ENCODE results near the gene MED20. TPM values are rescaled to one million over a fixed set of nuclear protein-coding genes. Genes with fewer than 3 reads are reported as not detected.
A peak's percentile ranks its signal among the peaks of the same experiment; 100 is the strongest.

Gene MED20
- total RNA-seq, 1 experiment from 2014 or later: 31.8 TPM

DNA sequence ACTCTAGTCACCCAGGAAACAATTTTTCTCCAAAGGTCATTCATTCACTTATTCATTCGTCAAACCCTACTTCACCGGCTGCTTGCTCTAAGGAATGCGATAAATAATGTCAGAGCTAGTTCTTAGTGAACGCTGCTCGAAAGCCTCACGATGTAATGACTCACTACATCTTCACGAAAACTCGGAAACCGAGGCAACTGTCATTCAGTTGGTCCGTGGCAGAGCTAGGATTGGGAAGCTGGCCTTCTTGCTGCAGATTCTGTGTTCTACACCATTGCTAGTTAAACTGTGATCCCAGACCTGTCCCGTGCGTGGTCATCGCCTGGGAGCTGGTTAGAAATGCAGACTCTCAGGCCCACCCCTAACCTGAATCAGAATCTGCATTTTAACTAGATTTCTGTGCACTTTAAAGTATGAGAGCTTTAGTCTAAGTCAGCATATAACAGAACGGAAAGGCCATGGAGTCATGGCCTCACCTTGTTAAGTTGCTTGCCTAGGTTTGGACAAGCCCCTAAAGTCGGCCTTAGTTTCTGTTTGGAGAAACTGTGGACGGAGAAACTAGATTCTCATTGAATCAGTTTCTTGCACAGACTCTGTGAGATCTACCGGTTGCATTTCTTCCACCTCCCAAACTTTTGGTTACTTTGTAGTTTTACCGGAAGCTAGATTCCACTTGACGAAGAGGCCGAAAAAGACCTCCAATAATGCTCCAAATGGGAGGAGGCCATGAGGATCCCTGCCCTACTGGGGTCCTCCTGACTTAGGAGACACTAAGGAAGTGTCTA, 21.3 kb upstream of the MED20 start:
- H3K27ac ChIP-seq (ENCODE audit: low read depth, low read length, poor library complexity, severe bottlenecking): peak overlapping the region; percentile 56
- H3K9me3 ChIP-seq (ENCODE audit: low read depth, low read length, poor library complexity, severe bottlenecking): no peaks in the 10 kb centered on the region
- DNase-seq (ENCODE audit: low spot score): no peak
- TF ChIP-seq EZH2 (IDR thresholded peaks at IDR 0.05; ENCODE audit: borderline replicate concordance, low read depth, low read length, poor library complexity, severe bottlenecking): no peak
- TF ChIP-seq, protein P1, sequence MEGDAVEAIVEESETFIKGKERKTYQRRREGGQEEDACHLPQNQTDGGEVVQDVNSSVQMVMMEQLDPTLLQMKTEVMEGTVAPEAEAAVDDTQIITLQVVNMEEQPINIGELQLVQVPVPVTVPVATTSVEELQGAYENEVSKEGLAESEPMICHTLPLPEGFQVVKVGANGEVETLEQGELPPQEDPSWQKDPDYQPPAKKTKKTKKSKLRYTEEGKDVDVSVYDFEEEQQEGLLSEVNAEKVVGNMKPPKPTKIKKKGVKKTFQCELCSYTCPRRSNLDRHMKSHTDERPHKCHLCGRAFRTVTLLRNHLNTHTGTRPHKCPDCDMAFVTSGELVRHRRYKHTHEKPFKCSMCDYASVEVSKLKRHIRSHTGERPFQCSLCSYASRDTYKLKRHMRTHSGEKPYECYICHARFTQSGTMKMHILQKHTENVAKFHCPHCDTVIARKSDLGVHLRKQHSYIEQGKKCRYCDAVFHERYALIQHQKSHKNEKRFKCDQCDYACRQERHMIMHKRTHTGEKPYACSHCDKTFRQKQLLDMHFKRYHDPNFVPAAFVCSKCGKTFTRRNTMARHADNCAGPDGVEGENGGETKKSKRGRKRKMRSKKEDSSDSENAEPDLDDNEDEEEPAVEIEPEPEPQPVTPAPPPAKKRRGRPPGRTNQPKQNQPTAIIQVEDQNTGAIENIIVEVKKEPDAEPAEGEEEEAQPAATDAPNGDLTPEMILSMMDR (conservative IDR thresholded peaks at IDR 0.05; ENCODE audit: low read depth, low read length): no peak
- peaks cover 27% of the 10 kb centered on the region for H3K4me1 ChIP-seq (ENCODE audit: insufficient read depth, low read length, poor library complexity, severe bottlenecking)
- peak overlapping the region; percentile 74 for H3K4me3 ChIP-seq (ENCODE audit: low read depth, low read length, poor library complexity, severe bottlenecking)
- intact Hi-C loops (cut with micrococcal nuclease; ENCODE audit: unreplicated experiment): loop anchor here (5.0 kb wide), 1 partner anchor 225 kb away; no protein-coding TSS in a partner anchor
- H3K27me3 ChIP-seq (replicated peaks; ENCODE audit: insufficient read depth, low read depth, low read length, poor library complexity): no peaks in the 10 kb centered on the region
- H3K36me3 ChIP-seq (ENCODE audit: insufficient read depth, low read length, poor library complexity, severe bottlenecking): no peaks in the 10 kb centered on the region
- no TSS peak for BruUV-seq (replicated peaks)
- POLR2A ChIA-PET (ENCODE audit: low non-redundant PET): no interaction called here
- CTCF ChIA-PET: interaction anchor here (0.5 to 1.0 kb wide), 3 partner anchors 21 to 108 kb away, joined by 3 to 5 read pairs (median 5); partner anchors contain the start of genes BYSL, MED20 and TAF8

DNA sequence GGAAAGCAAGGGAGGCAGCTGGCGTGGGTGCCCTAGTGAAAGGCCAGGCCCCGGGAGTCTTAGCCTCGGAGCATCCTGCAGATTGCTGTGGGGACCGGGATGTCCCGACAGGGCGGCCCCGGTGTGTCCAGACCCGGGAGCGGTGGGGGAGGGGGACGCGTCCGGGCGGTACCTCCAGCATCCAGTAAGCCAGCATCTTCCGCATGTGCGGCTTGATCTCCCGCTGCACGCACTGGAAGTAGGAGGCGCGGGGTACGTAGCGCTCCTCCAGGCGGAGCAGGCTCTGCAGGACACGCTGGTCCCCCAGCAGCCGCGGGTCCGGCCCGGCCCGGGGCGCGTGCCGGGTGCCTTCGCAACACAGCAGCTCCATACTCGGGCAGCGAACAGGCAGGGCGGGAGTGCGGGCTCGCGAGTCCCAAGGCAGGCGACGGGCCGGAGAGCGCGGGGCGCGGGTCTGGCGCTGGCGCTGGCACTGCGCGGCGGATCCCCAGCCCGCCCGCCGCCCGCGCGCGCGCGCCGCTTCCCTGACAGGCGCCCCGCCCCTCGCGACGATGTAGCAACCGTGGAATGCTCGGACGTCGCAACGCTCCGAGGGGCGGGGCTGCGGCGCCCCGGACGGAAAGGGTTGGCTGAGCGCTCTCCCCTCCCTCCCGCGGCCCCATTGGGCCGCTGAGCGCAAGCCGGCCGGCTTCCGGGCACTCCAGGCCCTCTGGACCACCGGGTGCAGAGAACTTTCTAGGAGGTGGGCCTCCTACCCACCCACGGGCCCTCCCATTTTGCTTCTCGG, 20.5 kb upstream of the MED20 start, which contains the start of gene CCND3:
Gene CCND3, minus strand, starts transcription at position 529 of the 787 bp plus-strand sequence. Its CDS starts 159 bp downstream, at position 370.
- no TSS peak for BruUV-seq (replicated peaks)
- Histone ChIP-seq H3K27me3 (replicated peaks; ENCODE audit: insufficient read depth, low read depth, low read length, poor library complexity) (no peaks in the 10 kb centered on the region), H3K27ac (ENCODE audit: low read depth, low read length, poor library complexity, severe bottlenecking) (peak within 1 kb of the TSS; percentile 62), H3K4me3 (ENCODE audit: low read depth, low read length, poor library complexity, severe bottlenecking) (peak within 1 kb of the TSS; percentile 74), H3K4me1 (ENCODE audit: insufficient read depth, low read length, poor library complexity, severe bottlenecking) (peaks cover 27% of the 10 kb centered on the region), H3K36me3 (ENCODE audit: insufficient read depth, low read length, poor library complexity, severe bottlenecking) (no peaks in the 10 kb centered on the region), H3K9me3 (ENCODE audit: low read depth, low read length, poor library complexity, severe bottlenecking) (no peaks in the 10 kb centered on the region)
- intact Hi-C loops (cut with micrococcal nuclease; ENCODE audit: unreplicated experiment): loop anchor here (2.0 to 5.0 kb wide), 2 partner anchors 103 to 226 kb away; no protein-coding TSS in a partner anchor
- POLR2A ChIA-PET (ENCODE audit: low non-redundant PET): no interaction called here
- CTCF ChIA-PET: interaction anchor here (0.5 to 1.0 kb wide), 3 partner anchors 20 to 109 kb away, joined by 3 to 5 read pairs (median 5); partner anchors contain the start of genes BYSL, MED20 and TAF8
- TF ChIP-seq, protein P1 (conservative IDR thresholded peaks at IDR 0.05; ENCODE audit: low read depth, low read length): no peak
- TF ChIP-seq EZH2 (IDR thresholded peaks at IDR 0.05; ENCODE audit: borderline replicate concordance, low read depth, low read length, poor library complexity, severe bottlenecking): no peak
- peak; percentile 94 for DNase-seq (ENCODE audit: low spot score)

GRCh38 chr6:41940759-41941279, 19.9 kb upstream of the MED20 start:
- no peaks in the 10 kb centered on the region for H3K36me3 ChIP-seq (ENCODE audit: insufficient read depth, low read length, poor library complexity, severe bottlenecking)
- H3K4me3 ChIP-seq (ENCODE audit: low read depth, low read length, poor library complexity, severe bottlenecking): peak overlapping the region; percentile 74
- no peaks in the 10 kb centered on the region for H3K9me3 ChIP-seq (ENCODE audit: low read depth, low read length, poor library complexity, severe bottlenecking)
- intact Hi-C loops (cut with micrococcal nuclease; ENCODE audit: unreplicated experiment): loop anchor here (2.0 to 5.0 kb wide), 2 partner anchors 104 to 226 kb away; no protein-coding TSS in a partner anchor
- DNase-seq (ENCODE audit: low spot score): peak; percentile 39
- ChIA-PET POLR2A (ENCODE audit: low non-redundant PET) (no interaction called here), CTCF (no interaction called here)
- TF ChIP-seq EZH2 (IDR thresholded peaks at IDR 0.05; ENCODE audit: borderline replicate concordance, low read depth, low read length, poor library complexity, severe bottlenecking): no peak
- TF ChIP-seq, protein P1 (conservative IDR thresholded peaks at IDR 0.05; ENCODE audit: low read depth, low read length): no peak
- no TSS peak for BruUV-seq (replicated peaks)
- no peaks in the 10 kb centered on the region for H3K27me3 ChIP-seq (replicated peaks; ENCODE audit: insufficient read depth, low read depth, low read length, poor library complexity)
- peak overlapping the region; percentile 62 for H3K27ac ChIP-seq (ENCODE audit: low read depth, low read length, poor library complexity, severe bottlenecking)
- H3K4me1 ChIP-seq (ENCODE audit: insufficient read depth, low read length, poor library complexity, severe bottlenecking): peaks cover 27% of the 10 kb centered on the region

Measured in A673 (cell line).